HepG2 (cell line): ENCODE measurements around the gene PEMT. TPM values are rescaled to one million over a fixed set of nuclear protein-coding genes. Genes with fewer than 3 reads are reported as not detected.
A peak's percentile ranks its signal among the peaks of the same experiment; 100 is the strongest.

Experiments used
- ATAC-seq: fragments of 200-7000 bp; cut with Tn5 transposase; 3 replicates; pipeline ENCODE4 v1.9.1; 2020; ENCODE audit warnings: mild to moderate bottlenecking, moderate library complexity
- BruUV-seq: library from RNA; stranded (reverse); fragments of 400-500 nt; replicated peaks from 2 replicates; lab custom pipeline; 2021; lab: Mats Ljungman, UMichigan
- CTCF ChIA-PET: fragments of 300-600 bp; formaldehyde crosslinking; extraction: SDS; loops from one replicate; lab custom pipeline; 2021; ENCODE audit warnings: low total read pairs, inconsistent platforms, low intra/inter-chr PET ratio; lab: Yijun Ruan, JAX
- POLR2A ChIA-PET: fragments of 350-600 bp; sonication (Branson Sonifier 250); formaldehyde crosslinking; loops from one replicate; lab custom pipeline; 2020; ENCODE audit warnings: antibody characterized with exemption, inconsistent platforms; lab: Yijun Ruan, JAX
- DNase-seq: peaks from one replicate; pipeline ENCODE4 v3.0.0-alpha.2; 2015; ENCODE audit warnings: low spot score
- FAIRE-seq: peaks from 3 replicates; lab custom pipeline; 2011; peaks lifted over from hg19 to GRCh38; lab: Jason Lieb, UNC
- H2AFZ ChIP-seq: one replicate; pipeline ENCODE4 v1.6.1; 2011; ENCODE audit warnings: low read length, inconsistent platforms
- H3K27ac ChIP-seq: fragments of 300-600 bp; 3 replicates; pipeline ENCODE4 v1.8.0; 2011; ENCODE audit warnings: mixed run types, mild to moderate bottlenecking, mixed read lengths, low read length, inconsistent platforms; ENCODE audit not compliant: insufficient read depth; ENCODE audit errors: extremely low read length
- H3K27me3 ChIP-seq, 2 experiments: fragments of 200-600 bp in 1 of 2; 2 replicates in 1 of 2; 3 replicates in 1 of 2; pipeline versions ENCODE4 v1.6.0 to v1.8.0; 2011; ENCODE audit warnings: low read length in 2 of 2, mild to moderate bottlenecking in 2 of 2, moderate library complexity in 2 of 2, inconsistent platforms in 1 of 2; ENCODE audit not compliant: insufficient read depth in 2 of 2, control insufficient read depth in 1 of 2
- H3K36me3 ChIP-seq, 2 experiments: fragments of 200-600 bp in 1 of 2; replicated peaks in 1 of 2; 2 replicates in 1 of 2; 3 replicates in 1 of 2; pipeline versions ENCODE4 v1.5.1 to v1.8.0; 2011; ENCODE audit warnings: low read length in 2 of 2, inconsistent platforms in 1 of 2; ENCODE audit not compliant: insufficient read depth in 2 of 2, control insufficient read depth in 1 of 2
- H3K4me1 ChIP-seq: 2 replicates; pipeline ENCODE4 v1.5.1; 2012; ENCODE audit warnings: low read length, inconsistent platforms; ENCODE audit not compliant: insufficient read depth
- H3K4me2 ChIP-seq: 2 replicates; pipeline ENCODE4 v1.6.0; 2011; ENCODE audit warnings: low read depth, low read length, inconsistent platforms
- H3K4me3 ChIP-seq, 3 experiments: fragments of 200-600 bp in 1 of 3; sonication (generic), shearing (Covaris generic) in 1 of 3; replicated peaks in 1 of 3; 2 replicates each; pipeline ENCODE4 v1.5.1; 2011 to 2016; ENCODE audit warnings: low read length in 3 of 3, inconsistent platforms in 2 of 3, low read depth in 2 of 3, mild to moderate bottlenecking in 2 of 3, control low read depth in 1 of 3, mixed read lengths in 1 of 3; ENCODE audit not compliant: insufficient read depth in 1 of 3
- H3K79me2 ChIP-seq: one replicate; pipeline ENCODE4 v1.6.1; 2011; ENCODE audit warnings: low read length, inconsistent platforms; ENCODE audit not compliant: insufficient read depth
- H3K9ac ChIP-seq: 2 replicates; pipeline ENCODE4 v1.6.0; 2011; ENCODE audit warnings: mild to moderate bottlenecking, low read depth, low read length, inconsistent platforms; ENCODE audit not compliant: insufficient read depth
- H3K9me3 ChIP-seq: 2 replicates; pipeline ENCODE4 v1.5.1; 2012; ENCODE audit warnings: mild to moderate bottlenecking, low read length
- H4K20me1 ChIP-seq: 2 replicates; pipeline ENCODE4 v1.6.0; 2011; ENCODE audit warnings: inconsistent platforms, mild to moderate bottlenecking, low read length, moderate library complexity; ENCODE audit not compliant: insufficient read depth
- AGO2 ChIP-seq: fragments of 200-400 bp; formaldehyde crosslinking; optimal IDR thresholded peaks from 2 replicates; pipeline ENCODE3; 2017; ENCODE audit warnings: mild to moderate bottlenecking, low read depth, low read length, moderate library complexity
- FOXJ3 ChIP-seq: sonication (generic); formaldehyde crosslinking; IDR thresholded peaks from 2 replicates; pipeline ENCODE4 v1.4.0; 2020; ENCODE audit warnings: missing genetic modification reagents, mild to moderate bottlenecking, borderline replicate concordance
- HNRNPH1 ChIP-seq: fragments of 200-400 bp; formaldehyde crosslinking; optimal IDR thresholded peaks from 2 replicates; pipeline ENCODE3; 2017; ENCODE audit warnings: mild to moderate bottlenecking, low read depth, low read length
- KDM2A ChIP-seq: sonication (generic); formaldehyde crosslinking; IDR thresholded peaks from 2 replicates; pipeline ENCODE4 v1.4.0; 2020; ENCODE audit warnings: low read depth, missing genetic modification reagents, borderline replicate concordance
- MAFK ChIP-seq, 2 experiments: IDR thresholded peaks in 1 of 2; conservative IDR thresholded peaks in 1 of 2; 2 replicates each; pipeline ENCODE4 v1.6.1; 2011; ENCODE audit warnings: improper control_type of control experiment in 2 of 2, low read length in 2 of 2
- NBN ChIP-seq: fragments of 450-650 bp; conservative IDR thresholded peaks from 2 replicates; pipeline ENCODE4 v1.6.1; 2017
- POGZ ChIP-seq: sonication (generic); formaldehyde crosslinking; IDR thresholded peaks from 2 replicates; pipeline ENCODE4 v1.4.0; 2020; ENCODE audit warnings: mild to moderate bottlenecking, missing genetic modification reagents
- POLR2A ChIP-seq, 2 experiments: IDR thresholded peaks; 2 replicates each; pipeline ENCODE4 v1.6.1; 2011; ENCODE audit warnings: low read depth in 2 of 2, low read length in 2 of 2, mild to moderate bottlenecking in 1 of 2, moderate library complexity in 1 of 2; ENCODE audit not compliant: insufficient read depth in 1 of 2
- RAD51 ChIP-seq: fragments of 450-650 bp; IDR thresholded peaks from 2 replicates; pipeline ENCODE4 v1.6.1; 2016; ENCODE audit warnings: borderline replicate concordance
- RBM22 ChIP-seq: fragments of 200-400 bp; formaldehyde crosslinking; optimal IDR thresholded peaks from 2 replicates; pipeline ENCODE3; 2017; ENCODE audit warnings: mild to moderate bottlenecking, low read length, moderate library complexity
- SNAI1 ChIP-seq: sonication (generic); formaldehyde crosslinking; IDR thresholded peaks from 2 replicates; pipeline ENCODE4 v1.5.0; 2020; ENCODE audit warnings: mild to moderate bottlenecking, missing genetic modification reagents, borderline replicate concordance
- ZC3H13 ChIP-seq: sonication (generic); formaldehyde crosslinking; IDR thresholded peaks from 2 replicates; pipeline ENCODE4 v1.8.1; 2023; ENCODE audit warnings: mild to moderate bottlenecking, missing genetic modification reagents, moderate library complexity
- ZFYVE20 ChIP-seq: sonication (generic); formaldehyde crosslinking; IDR thresholded peaks from 2 replicates; pipeline ENCODE4 v1.8.0; 2023; ENCODE audit warnings: low read depth, mild to moderate bottlenecking, moderate library complexity, missing genetic modification reagents, borderline replicate concordance
- ZNF20 ChIP-seq: sonication (generic); formaldehyde crosslinking; IDR thresholded peaks from 2 replicates; pipeline ENCODE4 v1.4.0; 2020; ENCODE audit warnings: mild to moderate bottlenecking, moderate library complexity, missing genetic modification reagents
- ZNF232 ChIP-seq: sonication (generic); formaldehyde crosslinking; IDR thresholded peaks from 2 replicates; pipeline ENCODE4 v1.4.0; 2020; ENCODE audit warnings: missing genetic modification reagents, borderline replicate concordance
- WGBS: methylation state at CpG from one replicate; pipeline ENCODE4 v1.1.6; 2017; ENCODE audit warnings: low lambda C conversion rate; 5-methylcytosine and 5-hydroxymethylcytosine counted together
- in situ Hi-C: cut with HindIII; loops from 2 replicates; pipeline ENCODE4 v1.10.0; 2017; ENCODE audit warnings: low pct_unique_long_range_greater_than_20kb; ENCODE audit not compliant: extremely low pct_ligation_motif_present
- intact Hi-C: fragments of 100-400 bp; cut with micrococcal nuclease; formaldehyde crosslinking; loops from one replicate; pipeline ENCODE4 v1.10.0; 2022; ENCODE audit not compliant: unreplicated experiment
- polyA plus RNA-seq, 8 experiments: library from polyadenylated mRNA; depleted of rRNA in 3 of 8; stranded (reverse) in 7 of 8; unstranded in 1 of 8; fragments of >200 nt; fragmentation: Illumina TruSeq in 4 of 8; extraction: Trizol in 4 of 8; gene quantifications; 2 replicates each; pipeline versions ENCODE4 v1.2.1 to v1.2.3, GENCODE V29; 2011 to 2016; ENCODE audit warnings: low read depth in 4 of 8, missing spikeins in 1 of 8, mixed read lengths in 1 of 8; ENCODE audit not compliant: insufficient read depth in 1 of 8
- total RNA-seq, 5 experiments: library from RNA; depleted of rRNA; stranded (reverse); fragments of >200 nt; fragmentation: Illumina TruSeq; extraction: Trizol; gene quantifications; 2 replicates each; pipeline ENCODE4 v1.2.3, GENCODE V29; 2016; ENCODE audit warnings: low read depth in 1 of 5
- TF ChIP-seq, protein P1 (sequence below): sonication (generic); formaldehyde crosslinking; IDR thresholded peaks from 2 replicates; pipeline ENCODE4 v1.4.0; 2020; ENCODE audit warnings: missing genetic modification reagents
- TF ChIP-seq, protein P2 (sequence below): sonication (generic); formaldehyde crosslinking; conservative IDR thresholded peaks from 2 replicates; pipeline ENCODE4 v1.8.0; 2022; ENCODE audit warnings: mild to moderate bottlenecking, moderate library complexity, missing genetic modification reagents
- TF ChIP-seq, protein P3 (sequence below): sonication (generic); formaldehyde crosslinking; IDR thresholded peaks from 2 replicates; pipeline ENCODE4 v1.5.1; 2020; ENCODE audit warnings: missing genetic modification reagents, mild to moderate bottlenecking, borderline replicate concordance

Gene PEMT
- total and polyA plus RNA-seq, 2 of the 13 experiments (the other 11 are each of a cell fraction or from before 2014, with no cell fraction given) = 31.7 to 43.6 TPM

DNA sequence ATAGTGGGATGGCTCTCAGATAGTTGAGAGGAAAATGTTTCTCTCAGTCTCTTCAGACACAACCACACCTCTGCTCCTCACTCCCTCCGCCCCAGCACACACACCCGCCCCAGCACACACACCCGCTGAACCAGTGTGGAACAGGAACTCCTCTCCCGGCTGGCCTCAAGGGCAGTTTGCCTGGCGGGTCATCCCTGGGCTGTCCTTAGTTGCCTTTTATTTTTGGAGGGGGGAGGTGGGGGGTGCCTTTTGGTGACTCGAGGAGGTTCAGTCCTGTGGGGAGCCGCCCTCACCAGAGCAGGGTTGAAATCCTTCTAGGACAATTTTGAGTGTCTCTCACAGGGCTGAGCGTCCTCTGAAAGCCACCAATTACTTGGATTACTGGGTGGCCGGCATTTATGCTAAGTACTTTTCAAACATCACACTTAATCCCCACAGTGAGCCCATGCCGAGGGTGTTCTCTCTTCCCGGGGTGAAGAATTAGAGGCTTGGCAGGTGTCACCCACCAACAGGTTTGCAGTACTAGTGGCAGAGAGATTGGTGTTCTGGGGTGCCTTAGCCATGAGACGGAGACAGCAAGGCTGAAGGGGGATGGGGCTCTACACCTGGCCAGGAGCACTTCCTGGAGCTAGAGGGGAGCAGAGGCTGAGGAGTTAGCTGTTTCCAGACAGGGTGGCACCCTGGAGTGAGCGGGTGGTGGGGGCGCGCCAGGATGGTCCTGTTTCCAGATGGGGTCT is 98.1 kb downstream of the PEMT start:
- Histone ChIP-seq H3K9ac (no peak overlapping the region), H3K27ac (no peak overlapping the region), H3K4me1 (peaks cover 37% of the 10 kb centered on the region), H3K4me2 (no peak overlapping the region), H3K9me3 (no peaks in the 10 kb centered on the region), H3K4me3 (no peak overlapping the region), H3K27me3 (peaks cover 0 to 14% of the 10 kb centered on the region in 2 experiments; a peak in 3 of 5 replicates), H4K20me1 (no peaks in the 10 kb centered on the region), H3K79me2 (no peaks in the 10 kb centered on the region), H2AFZ (no peak overlapping the region), H3K36me3 (peaks cover 7 to 15% of the 10 kb centered on the region in 2 experiments; a peak in 4 of 5 replicates)
- ChIA-PET POLR2A (no interaction called here), CTCF (no interaction called here)
- DNase-seq = no peak
- intact Hi-C loops (no loop called here), in situ Hi-C loops (no loop called here)
- WGBS = 88% methylated on average over 13 of the region's 15 CpGs
- no peak for ATAC-seq
- BruUV-seq = no TSS peak
- FAIRE-seq = no peak
- TF ChIP-seq AGO2 (peak; percentile 20), ZNF232 (CRISPR knock-in tag) (no peak), RBM22 (no peak), KDM2A (CRISPR knock-in tag) (no peak; the same call in 1 of the 2 replicates), NBN (no peak), ZFYVE20 (CRISPR knock-in tag) (no peak), POGZ (CRISPR knock-in tag) (no peak), HNRNPH1 (no peak), FOXJ3 (CRISPR knock-in tag) (no peak), RAD51 (no peak), SNAI1 (CRISPR knock-in tag) (no peak), MAFK (conservative IDR thresholded peaks at IDR 0.05 in 1 of 2, IDR thresholded peaks at IDR 0.05 in 1 of 2; ENCODE audit: low read length in 2 of 2) (no peak), ZC3H13 (CRISPR knock-in tag) (0 out of 2 replicates have a peak, but pooled peaks have one; percentile 54), POLR2A (IDR thresholded peaks at IDR 0.05; ENCODE audit: insufficient read depth in 1 of 2, low read depth in 2 of 2, low read length in 2 of 2) (peak in 1 of 2 experiments; percentile 27; a peak in 1 of 4 replicates), ZNF20 (CRISPR knock-in tag) (no peak)
- TF ChIP-seq, protein P1, sequence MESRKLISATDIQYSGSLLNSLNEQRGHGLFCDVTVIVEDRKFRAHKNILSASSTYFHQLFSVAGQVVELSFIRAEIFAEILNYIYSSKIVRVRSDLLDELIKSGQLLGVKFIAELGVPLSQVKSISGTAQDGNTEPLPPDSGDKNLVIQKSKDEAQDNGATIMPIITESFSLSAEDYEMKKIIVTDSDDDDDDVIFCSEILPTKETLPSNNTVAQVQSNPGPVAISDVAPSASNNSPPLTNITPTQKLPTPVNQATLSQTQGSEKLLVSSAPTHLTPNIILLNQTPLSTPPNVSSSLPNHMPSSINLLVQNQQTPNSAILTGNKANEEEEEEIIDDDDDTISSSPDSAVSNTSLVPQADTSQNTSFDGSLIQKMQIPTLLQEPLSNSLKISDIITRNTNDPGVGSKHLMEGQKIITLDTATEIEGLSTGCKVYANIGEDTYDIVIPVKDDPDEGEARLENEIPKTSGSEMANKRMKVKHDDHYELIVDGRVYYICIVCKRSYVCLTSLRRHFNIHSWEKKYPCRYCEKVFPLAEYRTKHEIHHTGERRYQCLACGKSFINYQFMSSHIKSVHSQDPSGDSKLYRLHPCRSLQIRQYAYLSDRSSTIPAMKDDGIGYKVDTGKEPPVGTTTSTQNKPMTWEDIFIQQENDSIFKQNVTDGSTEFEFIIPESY (CRISPR knock-in tag) = peak; percentile 90
- TF ChIP-seq, protein P2, sequence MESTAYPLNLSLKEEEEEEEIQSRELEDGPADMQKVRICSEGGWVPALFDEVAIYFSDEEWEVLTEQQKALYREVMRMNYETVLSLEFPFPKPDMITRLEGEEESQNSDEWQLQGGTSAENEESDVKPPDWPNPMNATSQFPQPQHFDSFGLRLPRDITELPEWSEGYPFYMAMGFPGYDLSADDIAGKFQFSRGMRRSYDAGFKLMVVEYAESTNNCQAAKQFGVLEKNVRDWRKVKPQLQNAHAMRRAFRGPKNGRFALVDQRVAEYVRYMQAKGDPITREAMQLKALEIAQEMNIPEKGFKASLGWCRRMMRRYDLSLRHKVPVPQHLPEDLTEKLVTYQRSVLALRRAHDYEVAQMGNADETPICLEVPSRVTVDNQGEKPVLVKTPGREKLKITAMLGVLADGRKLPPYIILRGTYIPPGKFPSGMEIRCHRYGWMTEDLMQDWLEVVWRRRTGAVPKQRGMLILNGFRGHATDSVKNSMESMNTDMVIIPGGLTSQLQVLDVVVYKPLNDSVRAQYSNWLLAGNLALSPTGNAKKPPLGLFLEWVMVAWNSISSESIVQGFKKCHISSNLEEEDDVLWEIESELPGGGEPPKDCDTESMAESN (CRISPR knock-in tag) = no peak
- TF ChIP-seq, protein P3, sequence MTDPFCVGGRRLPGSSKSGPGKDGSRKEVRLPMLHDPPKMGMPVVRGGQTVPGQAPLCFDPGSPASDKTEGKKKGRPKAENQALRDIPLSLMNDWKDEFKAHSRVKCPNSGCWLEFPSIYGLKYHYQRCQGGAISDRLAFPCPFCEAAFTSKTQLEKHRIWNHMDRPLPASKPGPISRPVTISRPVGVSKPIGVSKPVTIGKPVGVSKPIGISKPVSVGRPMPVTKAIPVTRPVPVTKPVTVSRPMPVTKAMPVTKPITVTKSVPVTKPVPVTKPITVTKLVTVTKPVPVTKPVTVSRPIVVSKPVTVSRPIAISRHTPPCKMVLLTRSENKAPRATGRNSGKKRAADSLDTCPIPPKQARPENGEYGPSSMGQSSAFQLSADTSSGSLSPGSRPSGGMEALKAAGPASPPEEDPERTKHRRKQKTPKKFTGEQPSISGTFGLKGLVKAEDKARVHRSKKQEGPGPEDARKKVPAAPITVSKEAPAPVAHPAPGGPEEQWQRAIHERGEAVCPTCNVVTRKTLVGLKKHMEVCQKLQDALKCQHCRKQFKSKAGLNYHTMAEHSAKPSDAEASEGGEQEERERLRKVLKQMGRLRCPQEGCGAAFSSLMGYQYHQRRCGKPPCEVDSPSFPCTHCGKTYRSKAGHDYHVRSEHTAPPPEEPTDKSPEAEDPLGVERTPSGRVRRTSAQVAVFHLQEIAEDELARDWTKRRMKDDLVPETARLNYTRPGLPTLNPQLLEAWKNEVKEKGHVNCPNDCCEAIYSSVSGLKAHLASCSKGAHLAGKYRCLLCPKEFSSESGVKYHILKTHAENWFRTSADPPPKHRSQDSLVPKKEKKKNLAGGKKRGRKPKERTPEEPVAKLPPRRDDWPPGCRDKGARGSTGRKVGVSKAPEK = no peak
